SKM-1 treated with dmso at 0.1 percent for 144 hours (cell line): ENCODE results near the gene MPZL1.

Experiments used
- DNase-seq: peaks from one replicate; lab custom pipeline; 2025; ENCODE audit not compliant: unreplicated experiment; lab: John Stamatoyannopoulos, UW

Gene MPZL1

GRCh38 chr1:167695147-167695546 is 26.6 kb upstream of the MPZL1 start:
- no peak for DNase-seq

GRCh38 chr1:167695756-167696561 is 25.8 kb upstream of the MPZL1 start:
- no peak for DNase-seq

DNA sequence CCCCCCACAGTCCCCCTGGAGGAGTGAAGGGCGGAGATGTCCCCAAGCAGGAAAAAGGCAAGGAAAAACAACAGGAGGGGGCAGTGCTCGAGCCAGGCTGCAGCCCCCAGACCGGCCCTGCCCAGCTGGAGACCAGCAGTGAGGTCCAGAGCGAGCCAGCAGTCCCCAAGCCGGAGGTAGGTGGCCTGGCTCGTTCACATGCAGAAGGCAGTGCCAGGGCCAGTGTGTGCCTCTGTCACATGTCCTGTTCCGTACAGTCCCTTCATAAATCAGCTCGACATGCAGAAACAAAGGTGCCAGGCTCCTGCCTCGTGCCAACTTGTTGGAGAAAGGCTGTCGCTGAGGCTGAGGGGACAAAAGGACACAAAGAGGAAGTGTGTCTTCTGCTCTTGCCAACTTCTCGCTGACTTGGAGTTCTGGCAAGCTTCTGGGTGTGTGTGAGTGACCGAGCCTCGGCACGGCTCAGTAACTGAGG is 24.1 kb upstream of the MPZL1 start:
- DNase-seq = no peak

DNA sequence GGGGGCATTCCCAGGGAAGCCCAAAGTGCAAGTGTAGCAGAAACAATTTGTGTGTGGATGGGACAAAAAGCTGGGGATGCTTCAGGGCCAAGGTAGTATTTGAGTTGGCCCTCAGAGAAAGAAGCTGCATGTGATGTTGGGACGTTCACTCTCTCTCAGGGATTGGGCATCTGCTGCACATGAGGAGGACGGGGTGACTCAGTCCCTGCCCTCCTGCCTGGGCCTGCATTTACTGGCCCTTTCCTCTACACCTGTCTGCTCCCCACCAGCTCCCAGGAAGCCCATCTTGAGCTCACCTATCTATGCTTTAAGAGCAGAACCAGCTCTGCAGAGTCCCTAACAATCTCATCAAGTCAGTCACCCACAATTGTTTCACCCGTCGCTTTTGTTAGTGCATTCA is 23.5 kb upstream of the MPZL1 start:
- no peak for DNase-seq

GRCh38 chr1:167701510-167701909 is 20.3 kb upstream of the MPZL1 start:
- no peak for DNase-seq

- DNase-seq = no peak
Measured at GRCh38 chr1:167703557-167703956, 18.2 kb upstream of the MPZL1 start.

DNA sequence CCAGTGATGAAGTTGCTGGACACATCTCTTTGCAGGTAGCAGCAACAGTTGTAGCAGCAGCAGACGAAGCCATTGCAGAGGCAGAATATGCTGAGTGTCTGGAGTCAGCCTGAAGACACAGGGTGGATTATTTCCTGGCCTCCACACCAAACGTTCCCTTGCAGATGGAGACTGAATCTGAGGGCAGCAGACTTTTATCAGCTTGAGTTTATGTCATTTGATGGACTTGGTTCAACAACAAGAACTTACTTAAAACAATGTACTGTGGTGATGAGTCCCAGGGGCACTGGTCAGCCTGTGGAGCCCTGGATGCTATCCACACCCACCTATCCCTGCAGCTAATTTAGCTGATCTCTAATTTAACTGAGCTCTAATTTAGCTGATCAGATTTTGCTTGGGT is 17.1 kb upstream of the MPZL1 start:
- no peak for DNase-seq

DNA sequence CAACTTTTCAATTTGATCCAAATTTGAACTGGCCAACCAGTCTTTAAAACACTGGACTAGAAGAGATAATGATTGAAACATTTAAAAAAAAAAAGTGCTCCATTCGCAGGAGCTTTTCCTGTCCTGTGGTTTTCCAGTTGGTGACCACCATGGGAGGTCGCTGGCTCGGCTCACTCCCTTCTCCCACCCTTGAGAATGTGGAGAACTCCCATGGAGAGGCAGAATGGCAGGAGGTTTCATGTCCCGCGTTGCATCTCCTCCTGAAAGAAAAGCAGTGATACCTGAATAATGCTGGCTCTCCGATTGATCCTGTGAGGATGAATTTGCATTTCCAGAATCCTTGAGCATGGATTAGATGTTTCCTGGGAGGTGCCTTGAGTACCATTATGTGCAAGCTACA is 16.5 kb upstream of the MPZL1 start:
- no peak for DNase-seq

- no peak for DNase-seq
Measured at GRCh38 chr1:167706363-167706762, 15.4 kb upstream of the MPZL1 start.

DNA sequence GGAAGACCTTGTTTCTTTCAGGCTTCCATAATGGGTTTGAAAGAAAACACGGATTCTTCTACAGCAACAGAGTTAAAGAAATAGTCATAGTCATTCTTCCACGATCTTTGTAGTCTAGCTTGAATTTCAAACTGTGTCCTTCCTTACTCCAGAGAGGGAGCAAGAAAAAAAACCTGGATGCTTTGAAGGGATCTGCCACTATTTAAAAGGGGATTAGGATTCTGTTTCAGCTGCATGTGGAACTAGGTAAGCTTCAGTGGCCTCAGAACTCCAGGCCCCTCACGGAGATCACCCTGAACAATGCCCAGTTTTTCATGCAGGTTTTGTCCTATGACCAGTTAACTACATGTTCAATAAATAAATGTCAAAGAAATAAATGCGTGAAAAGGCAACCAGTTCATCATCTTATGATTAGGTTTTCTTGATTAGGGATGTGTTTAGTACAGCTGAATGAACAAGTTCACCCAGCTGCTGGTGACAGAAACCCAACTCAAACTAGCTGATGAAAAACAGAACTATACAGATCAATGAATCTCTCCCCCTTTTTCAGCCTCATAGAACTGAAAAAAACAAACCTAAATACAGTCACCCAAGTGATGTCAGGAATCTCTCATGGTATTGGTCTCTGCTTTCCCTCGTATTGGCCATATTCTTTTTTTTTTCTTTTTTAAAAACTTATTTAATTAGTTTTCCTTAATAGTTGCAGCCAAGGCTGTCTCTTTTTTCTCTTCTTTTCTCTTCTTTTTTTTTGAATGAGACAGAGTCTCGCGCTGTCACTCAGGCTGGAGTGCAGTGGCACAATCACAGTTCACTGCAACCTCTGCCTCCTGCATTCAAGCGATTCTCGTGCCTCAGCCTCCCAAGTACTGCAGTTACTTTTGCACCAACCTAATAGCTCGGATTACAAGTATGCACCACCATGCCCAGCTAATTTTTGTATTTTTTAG is 14.6 kb upstream of the MPZL1 start:
- DNase-seq = no peak

- no peak for DNase-seq
Measured at GRCh38 chr1:167707942-167708341, 13.8 kb upstream of the MPZL1 start.

- DNase-seq = peak; percentile 62
Measured at GRCh38 chr1:167708940-167709389, 12.8 kb upstream of the MPZL1 start.

- no peak for DNase-seq
Measured at GRCh38 chr1:167710836-167711235, 10.9 kb upstream of the MPZL1 start.

GRCh38 chr1:167711797-167712196 is 10.0 kb upstream of the MPZL1 start:
- no peak for DNase-seq

DNA sequence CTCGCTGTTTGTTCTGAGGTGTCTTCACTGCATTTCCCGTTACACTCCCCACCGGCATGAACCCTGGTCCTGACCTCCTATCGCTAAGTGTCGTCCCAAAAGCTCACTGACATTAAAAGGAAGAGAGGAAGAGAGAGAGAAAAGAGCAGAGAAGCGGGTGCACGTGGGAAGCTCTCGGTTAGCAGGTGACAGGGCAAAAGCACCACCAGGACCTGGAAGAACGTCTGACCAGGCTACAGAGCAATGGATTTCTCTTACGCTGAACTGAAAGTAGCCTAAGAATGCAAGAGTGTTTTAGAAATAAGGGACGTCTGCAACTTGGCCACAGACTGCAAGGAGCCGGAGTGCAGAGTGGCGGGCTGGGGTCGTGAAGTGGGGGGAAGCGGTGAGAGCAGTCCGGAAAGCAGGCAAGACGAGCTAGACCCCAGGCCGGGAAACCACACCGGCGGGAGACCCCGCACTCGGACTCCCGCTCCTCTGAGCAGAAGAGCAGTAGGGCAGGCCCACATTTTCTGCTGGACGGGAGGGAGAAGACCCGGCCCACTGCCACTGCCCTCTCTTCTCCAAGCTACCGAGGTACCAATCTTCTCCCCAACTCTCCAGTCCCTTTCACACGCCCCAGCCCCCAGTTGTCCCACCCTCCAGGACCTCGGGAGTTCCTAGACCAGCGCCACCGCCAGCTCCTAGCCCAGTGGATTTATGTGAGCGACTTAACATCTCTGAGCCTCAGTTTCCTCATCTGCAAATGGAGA is 8.3 kb upstream of the MPZL1 start:
- peak; percentile 47 for DNase-seq

- no peak for DNase-seq
Measured at GRCh38 chr1:167714098-167714438, 7.7 kb upstream of the MPZL1 start.

- peak; percentile 96 for DNase-seq
Measured at GRCh38 chr1:167714439-167715156, 7.2 kb upstream of the MPZL1 start.

DNA sequence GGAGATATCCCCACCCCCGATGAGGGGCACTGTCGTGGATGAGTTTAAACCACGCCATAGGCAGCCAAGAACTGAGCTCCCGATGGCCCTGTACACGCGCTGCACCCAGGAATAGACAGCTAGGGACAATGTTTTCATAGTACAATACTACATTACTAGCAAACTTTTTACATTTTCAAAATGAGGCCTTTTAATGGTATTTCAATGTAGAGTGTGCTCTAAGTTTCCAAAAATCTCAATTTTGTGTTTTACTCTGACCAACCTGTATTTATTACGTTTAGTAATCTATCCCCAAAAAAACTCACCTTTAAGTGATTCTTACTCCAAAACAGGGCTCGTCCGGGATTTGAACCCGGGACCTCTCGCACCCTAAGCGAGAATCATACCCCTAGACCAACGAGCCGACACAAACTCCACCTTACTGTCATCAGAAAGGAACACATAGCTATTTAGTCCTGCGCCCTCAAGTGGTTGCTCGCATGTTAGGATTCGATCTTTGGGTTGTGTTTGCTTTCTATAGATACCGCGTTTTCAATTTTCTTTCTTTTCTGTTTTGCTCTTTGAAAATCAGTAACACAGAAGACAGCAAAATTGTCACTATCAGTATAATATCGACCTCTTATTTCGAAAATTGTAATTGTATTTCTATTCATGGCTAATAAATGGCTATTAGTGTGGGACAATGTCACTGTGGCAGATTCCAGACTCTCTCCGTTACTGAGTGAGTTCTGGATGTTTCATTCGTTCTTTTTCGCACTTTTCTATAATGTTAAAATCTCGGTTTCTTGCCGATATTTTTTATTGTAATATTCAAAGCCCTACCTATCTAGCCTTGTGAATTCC is 6.4 kb upstream of the MPZL1 start:
- DNase-seq = peak; percentile 96

- no peak for DNase-seq
Measured at GRCh38 chr1:167716000-167716271, 5.8 kb upstream of the MPZL1 start.

- no peak for DNase-seq
Measured at GRCh38 chr1:167717351-167717750, 4.4 kb upstream of the MPZL1 start.
